ENCODE measurements around the gene PPHLN1. TPM values are rescaled to one million over a fixed set of nuclear protein-coding genes. Genes with fewer than 3 reads are reported as not detected.

The PPHLN1 gene
- total and polyA plus RNA-seq, 2 of the 8 experiments (the other 6 are each of a cell fraction or from before 2014, with no cell fraction given) = 34.3 to 71.6 TPM

- Histone ChIP-seq H3K4me2 (ENCODE audit: insufficient read depth in 1 of 2, low read depth in 2 of 2, low read length in 2 of 2) (no peak overlapping the region), H3K79me2 (ENCODE audit: control insufficient read depth in 1 of 2, insufficient read depth in 2 of 2, low read length in 2 of 2) (peaks cover 0 to 68% of the 10 kb centered on the region in 2 experiments; a peak in 2 of 4 replicates), H3K4ac (replicated peaks; ENCODE audit: insufficient read length, low read depth, low read length) (no peak overlapping the region), H3K18ac (ENCODE audit: extremely low read depth, low read length) (no peak overlapping the region), H3K56ac (replicated peaks; ENCODE audit: insufficient read length, low read depth, low read length) (no peak overlapping the region), H2AK5ac (ENCODE audit: low read depth, low read length) (no peak overlapping the region), H3K4me3 (ENCODE audit: extremely low read depth in 1 of 4, insufficient read depth in 2 of 4, low read depth in 3 of 4, low read length in 4 of 4) (no peak overlapping the region), H3K79me1 (ENCODE audit: low read depth, low read length) (no peaks in the 10 kb centered on the region; the same call in 1 of the 2 replicates), H3K9ac (replicated peaks in 1 of 4; ENCODE audit: extremely low read depth in 1 of 4, low read depth in 3 of 4, low read length in 3 of 4) (no peak overlapping the region), H2BK120ac (replicated peaks; ENCODE audit: low read depth, low read length) (no peak overlapping the region), H4K91ac (replicated peaks; ENCODE audit: insufficient read length, low read length) (no peak overlapping the region), H3K27me3 (replicated peaks in 1 of 4; ENCODE audit: control insufficient read depth in 3 of 4, extremely low read depth in 1 of 4, insufficient read depth in 3 of 4, low read length in 3 of 4) (no peaks in the 10 kb centered on the region), H3K9me3 (ENCODE audit: insufficient read depth in 2 of 2, low read depth in 1 of 2, low read length in 1 of 2) (no peaks in the 10 kb centered on the region), H3K23me2 (ENCODE audit: low read depth, low read length) (no peaks in the 10 kb centered on the region), H3K23ac (ENCODE audit: insufficient read length) (no peak overlapping the region), H2BK15ac (ENCODE audit: low read length) (no peak overlapping the region), H3K27ac (ENCODE audit: low read depth, low read length) (no peak overlapping the region), H2AFZ (ENCODE audit: low read length) (no peak overlapping the region), H3K4me1 (replicated peaks in 1 of 4; ENCODE audit: control insufficient read depth in 3 of 4, insufficient read depth in 4 of 4, low read length in 3 of 4) (peaks cover 2 to 7% (median 3%) of the 10 kb centered on the region in 4 experiments; a peak in 5 of 7 replicates), H4K5ac (ENCODE audit: insufficient read length, low read depth, low read length) (no peak overlapping the region), H2BK12ac (ENCODE audit: low read depth, low read length) (no peak overlapping the region), H3K36me3 (ENCODE audit: control insufficient read depth in 2 of 4, insufficient read depth in 4 of 4, low read length in 3 of 4) (peaks cover 7 to 30% (median 13%) of the 10 kb centered on the region in 4 experiments), H4K8ac (ENCODE audit: extremely low read depth, insufficient read depth, low read length) (no peak overlapping the region), H2BK5ac (ENCODE audit: low read depth, low read length) (no peak overlapping the region), H2BK20ac (ENCODE audit: low read length) (no peak overlapping the region), H4K20me1 (replicated peaks in 1 of 2; ENCODE audit: control insufficient read depth in 1 of 2, insufficient read depth in 2 of 2, low read length in 2 of 2) (peaks cover 12 to 13% of the 10 kb centered on the region in 2 experiments), H3K14ac (ENCODE audit: insufficient read length) (no peak overlapping the region)
- ChIA-PET CTCF (ENCODE audit: partially characterized antibody) (interaction anchor here (0.9 to 1.7 kb wide), 3 partner anchors 12 to 97 kb away, joined by 3 to 5 read pairs (median 3); no protein-coding TSS in a partner anchor), POLR2A (ENCODE audit: partially characterized antibody) (interaction anchor here (1.0 to 2.2 kb wide), 4 partner anchors 9 to 23 kb away, joined by 3 to 8 read pairs (median 4); no protein-coding TSS in a partner anchor)
- TF ChIP-seq RXRA (IDR thresholded peaks at IDR 0.05; ENCODE audit: insufficient read depth, low read depth, low read length) (no peak), BRCA1 (IDR thresholded peaks at IDR 0.05; ENCODE audit: low read depth, low read length) (no peak), MAFK (IDR thresholded peaks at IDR 0.05; ENCODE audit: low read depth, low read length) (no peak), SP2 (IDR thresholded peaks at IDR 0.05; ENCODE audit: low read length) (no peak), BCL11A (IDR thresholded peaks at IDR 0.05; ENCODE audit: low read depth in 2 of 2, low read length in 2 of 2) (no peak), CREB1 (IDR thresholded peaks at IDR 0.05) (no peak)
- DNase-seq (ENCODE audit: low read depth in 1 of 2, low spot score in 2 of 2) (no peak), FAIRE-seq (no peak)
- WGBS, 2 experiments (ENCODE audit: extremely low coverage in 1 of 2, insufficient coverage in 1 of 2, insufficient read length in 1 of 2, insufficient replicate concordance in 2 of 2, low coverage in 1 of 2, low lambda C conversion rate in 2 of 2, missing lambda C conversion rate in 1 of 2) = 88% methylated on average over 1 of the region's 1 CpG; no CpG with 5 or more reads in 1 of the 2 experiments
These were observed 147.2 kb downstream of the PPHLN1 start for GRCh38 chr12:42473130-42473529.

All from H1 (cell line).